Measurements from ENCODE around the gene TIRAP.

The TIRAP gene

GRCh38 chr11:126340960-126341606 is 58.2 kb downstream of the TIRAP start:
- H3K27ac Mint-ChIP-seq = no peak overlapping the region
- H3K4me3 Mint-ChIP-seq = no peak overlapping the region
- H3K36me3 Mint-ChIP-seq = peaks cover 12% of the 10 kb centered on the region
- no peaks in the 10 kb centered on the region for H3K27me3 Mint-ChIP-seq
- no peaks in the 10 kb centered on the region for H3K9me3 Mint-ChIP-seq
- H3K4me1 Mint-ChIP-seq = peaks cover 3% of the 10 kb centered on the region

- H3K9me3 Mint-ChIP-seq = no peaks in the 10 kb centered on the region
- no peak overlapping the region for H3K4me3 Mint-ChIP-seq
- no peak overlapping the region for H3K27ac Mint-ChIP-seq
- H3K27me3 Mint-ChIP-seq = no peaks in the 10 kb centered on the region
- H3K36me3 Mint-ChIP-seq = peaks cover 10% of the 10 kb centered on the region
- H3K4me1 Mint-ChIP-seq = no peaks in the 10 kb centered on the region
Observed at GRCh38 chr11:126341760-126342161, 58.9 kb downstream of the TIRAP start.

- Mint-ChIP-seq H3K4me1 (no peaks in the 10 kb centered on the region), H3K27ac (no peak overlapping the region), H3K4me3 (no peak overlapping the region), H3K27me3 (no peaks in the 10 kb centered on the region), H3K36me3 (peaks cover 10% of the 10 kb centered on the region), H3K9me3 (no peaks in the 10 kb centered on the region)
Observed at GRCh38 chr11:126343051-126343450, 60.2 kb downstream of the TIRAP start.
